Aorta (tissue), 5 donors: ENCODE measurements around the gene C4orf50. TPM values are rescaled to one million over a fixed set of nuclear protein-coding genes. Genes with fewer than 3 reads are reported as not detected.

Experiments
- ATAC-seq: fragments of 200-7000 bp; cut with Tn5 transposase; one replicate; pipeline ENCODE4 v1.9.1; 2022; ENCODE audit warnings: moderate library complexity; ENCODE audit not compliant: low FRiP score
- DNase-seq, 2 donors: peaks; one replicate each; pipeline ENCODE4 v3.0.0-alpha.2; 2020
- H3K27ac ChIP-seq, 2 donors: one replicate each; pipeline ENCODE4 v1.5.1; 2013; ENCODE audit warnings: low read length in 2 of 2, mild to moderate bottlenecking in 2 of 2, moderate library complexity in 2 of 2, control low read depth in 1 of 2, inconsistent platforms in 1 of 2, low read depth in 1 of 2
- H3K27me3 ChIP-seq, 2 donors: one replicate each; pipeline ENCODE4 v1.6.1; 2013; ENCODE audit warnings: control low read depth in 1 of 2, low read length in 1 of 2, mild to moderate bottlenecking in 1 of 2, moderate library complexity in 1 of 2; ENCODE audit not compliant: insufficient read depth in 2 of 2, control insufficient read depth in 1 of 2
- H3K36me3 ChIP-seq, 2 donors: one replicate each; pipeline ENCODE4 v1.6.1; 2013; ENCODE audit warnings: control low read depth in 1 of 2, low read length in 1 of 2, mild to moderate bottlenecking in 1 of 2; ENCODE audit not compliant: insufficient read depth in 2 of 2, control insufficient read depth in 1 of 2
- H3K4me1 ChIP-seq, 2 donors: one replicate each; pipeline ENCODE4 v1.6.1; 2013; ENCODE audit warnings: low read length in 2 of 2, control low read depth in 1 of 2, mild to moderate bottlenecking in 1 of 2, moderate library complexity in 1 of 2; ENCODE audit not compliant: insufficient read depth in 2 of 2, control insufficient read depth in 1 of 2
- H3K4me3 ChIP-seq, 2 donors: one replicate each; pipeline ENCODE4 v1.5.1; 2013; ENCODE audit warnings: low read length in 2 of 2, control low read depth in 1 of 2, mild to moderate bottlenecking in 1 of 2
- H3K9me3 ChIP-seq: one replicate; pipeline ENCODE4 v1.6.1; 2013; ENCODE audit warnings: mild to moderate bottlenecking, low read length; ENCODE audit not compliant: control insufficient read depth
- WGBS, 2 donors: extraction: QIAGEN DNeasy Blood & Tissue Kit; methylation state at CpG; one replicate each; pipeline ENCODE4 v1.1.7; 2013; 5-methylcytosine and 5-hydroxymethylcytosine counted together
- intact Hi-C, 2 donors: fragments of 100-400 bp; cut with DNase I; formaldehyde crosslinking; loops; one replicate each; pipeline versions ENCODE4 v1.14.2 to v1.15.0; 2022
- polyA plus RNA-seq, 2 donors: library from polyadenylated mRNA; stranded (reverse); fragments of 200-250 nt; gene quantifications; one replicate each; pipeline ENCODE4 v1.2.3, GENCODE V29; 2013
- total RNA-seq, 2 donors: library from RNA; stranded (reverse); fragmentation: NEBNext Ultra II Directional; extraction: Animal tissue kit (Norgen Biotek cat#: 25700); gene quantifications; one replicate each; pipeline ENCODE4 v1.2.1, GENCODE V29; 2021
- donor health status: healthy with polysubstance abuse.
- donor health status: Bipolar disorder and iron deficiency.
- donor health status: DM: no; HTN: no; CAD: no.
- donor health status: DM: no; HTN: no; CAD: no.
- donor health status: DM: yes; HTN: yes; CAD: no.

The C4orf50 gene
- total and polyA plus RNA-seq, 4 donors, result 0.03 to 0.06 TPM; not detected in 2

GRCh38 chr4:6056976-6057766, 38.9 kb upstream of the C4orf50 start:
- ATAC-seq, result no peak
- DNase-seq, result no peak
- Histone ChIP-seq H3K4me1 (no peaks in the 10 kb centered on the region), H3K27me3 (no peaks in the 10 kb centered on the region), H3K9me3 (peaks cover 16% of the 10 kb centered on the region), H3K27ac (no peak overlapping the region), H3K4me3 (no peak overlapping the region), H3K36me3 (no peaks in the 10 kb centered on the region)
- intact Hi-C loops, result no loop called here
- WGBS, 2 donors, result 85 to 89% methylated on average over 15 of the region's 15 CpGs

GRCh38 chr4:6055436-6055835, 37.2 kb upstream of the C4orf50 start:
- DNase-seq (no peak), ATAC-seq (no peak)
- intact Hi-C loops, result no loop called here
- Histone ChIP-seq H3K36me3 (no peaks in the 10 kb centered on the region), H3K27ac (no peak overlapping the region), H3K4me3 (no peak overlapping the region), H3K4me1 (no peaks in the 10 kb centered on the region), H3K27me3 (no peaks in the 10 kb centered on the region), H3K9me3 (peaks cover 14% of the 10 kb centered on the region)
- 72 to 87% methylated on average over 4 of the region's 4 CpGs for WGBS, 2 donors

- WGBS, 2 donors, result 86 to 90% methylated on average over 4 of the region's 4 CpGs
- no peaks in the 10 kb centered on the region for H3K27me3 ChIP-seq
- intact Hi-C loops, result no loop called here
- H3K4me1 ChIP-seq, result no peaks in the 10 kb centered on the region
- H3K27ac ChIP-seq, result no peak overlapping the region
- ATAC-seq (no peak), DNase-seq (no peak)
- no peak overlapping the region for H3K4me3 ChIP-seq
- H3K36me3 ChIP-seq, result no peaks in the 10 kb centered on the region
- H3K9me3 ChIP-seq, result peaks cover 13% of the 10 kb centered on the region
These were observed 36.8 kb upstream of the C4orf50 start for GRCh38 chr4:6055030-6055429.

- 64 to 67% methylated on average over 16 of the region's 16 CpGs for WGBS, 2 donors
- H3K9me3 ChIP-seq, result peaks cover 7% of the 10 kb centered on the region
- no peak for ATAC-seq
- H3K4me1 ChIP-seq, result no peaks in the 10 kb centered on the region
- H3K27me3 ChIP-seq, result no peaks in the 10 kb centered on the region
- intact Hi-C loops, result no loop called here
- no peaks in the 10 kb centered on the region for H3K36me3 ChIP-seq
- peak in 1 of 2 donors; percentile 37 for DNase-seq
- H3K4me3 ChIP-seq, result no peak overlapping the region
- H3K27ac ChIP-seq, result no peak overlapping the region
These were observed 36.1 kb upstream of the C4orf50 start for GRCh38 chr4:6054162-6054922.

- H3K27me3 ChIP-seq, result no peaks in the 10 kb centered on the region
- peaks cover under 1% of the 10 kb centered on the region for H3K9me3 ChIP-seq
- WGBS, 2 donors, result 68 to 73% methylated on average over 6 of the region's 6 CpGs
- intact Hi-C loops, result no loop called here
- no peaks in the 10 kb centered on the region for H3K4me1 ChIP-seq
- H3K4me3 ChIP-seq, result no peak overlapping the region
- no peaks in the 10 kb centered on the region for H3K36me3 ChIP-seq
- DNase-seq, result no peak
- ATAC-seq, result no peak
- H3K27ac ChIP-seq, result no peak overlapping the region
These were observed 34.4 kb upstream of the C4orf50 start for GRCh38 chr4:6052679-6053078.

- no peaks in the 10 kb centered on the region for H3K36me3 ChIP-seq
- no peak overlapping the region for H3K4me3 ChIP-seq
These were observed 32.3 kb upstream of the C4orf50 start for GRCh38 chr4:6050551-6050950.

GRCh38 chr4:6049985-6050384, 31.8 kb upstream of the C4orf50 start:
- no peak overlapping the region for H3K4me3 ChIP-seq
- no peaks in the 10 kb centered on the region for H3K36me3 ChIP-seq
- no peaks in the 10 kb centered on the region for H3K4me1 ChIP-seq
- no peak overlapping the region for H3K27ac ChIP-seq
- no peak for DNase-seq
- no peak for ATAC-seq
- 61 to 63% methylated on average over 8 of the region's 8 CpGs for WGBS, 2 donors
- no peaks in the 10 kb centered on the region for H3K27me3 ChIP-seq
- H3K9me3 ChIP-seq, result no peaks in the 10 kb centered on the region
- intact Hi-C loops, result no loop called here

More at GRCh38 chr4:6050551-6050950, 32.3 kb upstream of the C4orf50 start:
- Histone ChIP-seq H3K27me3 (no peaks in the 10 kb centered on the region), H3K4me1 (no peaks in the 10 kb centered on the region), H3K9me3 (no peaks in the 10 kb centered on the region), H3K27ac (no peak overlapping the region)
- intact Hi-C loops, result no loop called here
- DNase-seq, result no peak
- ATAC-seq, result no peak
- WGBS, 2 donors, result 10 to 14% methylated on average over 17 of the region's 17 CpGs

GRCh38 chr4:6049278-6049677, 31.0 kb upstream of the C4orf50 start:
- WGBS, 2 donors, result 87 to 90% methylated on average over 12 of the region's 12 CpGs
- Histone ChIP-seq H3K4me3 (no peak overlapping the region), H3K9me3 (no peaks in the 10 kb centered on the region), H3K27me3 (no peaks in the 10 kb centered on the region), H3K27ac (no peak overlapping the region), H3K4me1 (no peaks in the 10 kb centered on the region), H3K36me3 (no peaks in the 10 kb centered on the region)
- intact Hi-C loops, result no loop called here
- ATAC-seq, result no peak
- no peak for DNase-seq

GRCh38 chr4:6048537-6048936, 30.3 kb upstream of the C4orf50 start:
- Histone ChIP-seq H3K4me3 (no peak overlapping the region), H3K4me1 (no peaks in the 10 kb centered on the region), H3K36me3 (no peaks in the 10 kb centered on the region), H3K27ac (no peak overlapping the region), H3K27me3 (no peaks in the 10 kb centered on the region), H3K9me3 (no peaks in the 10 kb centered on the region)
- ATAC-seq (no peak), DNase-seq (peak in 1 of 2 donors; percentile 8)
- 74 to 77% methylated on average over 12 of the region's 12 CpGs for WGBS, 2 donors
- intact Hi-C loops, result no loop called here
